ENCODE measurements around the gene NAIP.
"Not testable (repeated sequence)": the region's sequence is repeated elsewhere in the genome, so short reads cannot be mapped to it uniquely, and the experiment has no call there.

DNA sequence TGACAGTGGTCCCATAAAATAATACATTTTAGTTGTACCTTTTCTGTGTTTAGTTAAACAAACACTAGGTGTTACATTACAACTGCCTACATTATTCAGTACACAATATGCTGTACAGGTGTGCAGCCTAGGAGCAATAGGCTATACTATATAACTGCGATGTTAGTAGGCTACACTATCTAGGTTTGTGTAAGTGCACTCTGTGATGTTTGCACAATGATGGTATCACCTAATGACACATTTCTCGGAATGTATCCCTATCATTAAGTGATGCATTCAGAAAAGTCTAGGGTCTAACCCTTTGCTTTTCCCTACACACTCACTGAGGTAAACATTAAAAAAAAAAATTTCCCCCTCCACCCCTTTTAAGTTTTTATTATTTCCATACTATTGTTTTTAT is 19.7 kb upstream of the NAIP start:
- TF ChIP-seq, protein P1, sequence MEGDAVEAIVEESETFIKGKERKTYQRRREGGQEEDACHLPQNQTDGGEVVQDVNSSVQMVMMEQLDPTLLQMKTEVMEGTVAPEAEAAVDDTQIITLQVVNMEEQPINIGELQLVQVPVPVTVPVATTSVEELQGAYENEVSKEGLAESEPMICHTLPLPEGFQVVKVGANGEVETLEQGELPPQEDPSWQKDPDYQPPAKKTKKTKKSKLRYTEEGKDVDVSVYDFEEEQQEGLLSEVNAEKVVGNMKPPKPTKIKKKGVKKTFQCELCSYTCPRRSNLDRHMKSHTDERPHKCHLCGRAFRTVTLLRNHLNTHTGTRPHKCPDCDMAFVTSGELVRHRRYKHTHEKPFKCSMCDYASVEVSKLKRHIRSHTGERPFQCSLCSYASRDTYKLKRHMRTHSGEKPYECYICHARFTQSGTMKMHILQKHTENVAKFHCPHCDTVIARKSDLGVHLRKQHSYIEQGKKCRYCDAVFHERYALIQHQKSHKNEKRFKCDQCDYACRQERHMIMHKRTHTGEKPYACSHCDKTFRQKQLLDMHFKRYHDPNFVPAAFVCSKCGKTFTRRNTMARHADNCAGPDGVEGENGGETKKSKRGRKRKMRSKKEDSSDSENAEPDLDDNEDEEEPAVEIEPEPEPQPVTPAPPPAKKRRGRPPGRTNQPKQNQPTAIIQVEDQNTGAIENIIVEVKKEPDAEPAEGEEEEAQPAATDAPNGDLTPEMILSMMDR (IDR thresholded peaks at IDR 0.05), result not testable (repeated sequence)
- not testable (repeated sequence) for TF ChIP-seq POLR2A, EP300, POLR2AphosphoS5 (IDR thresholded peaks at IDR 0.05)

Data from gastroesophageal sphincter (tissue), 3 donors.